Chondrocyte (in vitro differentiated cells): ENCODE results near the gene USH1G. TPM values are rescaled to one million over a fixed set of nuclear protein-coding genes. Genes with fewer than 3 reads are reported as not detected.

Experiments used
- DNase-seq: peaks from one replicate; pipeline ENCODE4 v3.0.0; 2021; ENCODE audit warnings: mixed read lengths, low spot score
- H3K27ac Mint-ChIP-seq: one replicate; pipeline ENCODE4 v1.8.0; 2021; ENCODE audit warnings: mild to moderate bottlenecking, moderate library complexity, mixed read lengths; ENCODE audit not compliant: unreplicated experiment
- H3K27me3 Mint-ChIP-seq: 2 replicates; pipeline ENCODE4 v1.8.0; 2021; ENCODE audit warnings: low read depth, mixed read lengths
- H3K36me3 Mint-ChIP-seq: 2 replicates; pipeline ENCODE4 v1.8.0; 2021; ENCODE audit warnings: low read depth, mixed read lengths
- H3K4me1 Mint-ChIP-seq: 2 replicates; pipeline ENCODE4 v1.8.0; 2021; ENCODE audit warnings: low read depth, mild to moderate bottlenecking, mixed read lengths
- H3K4me3 Mint-ChIP-seq: one replicate; pipeline ENCODE4 v1.8.0; 2021; ENCODE audit warnings: mild to moderate bottlenecking, moderate library complexity, mixed read lengths; ENCODE audit not compliant: unreplicated experiment
- H3K9me3 Mint-ChIP-seq: 2 replicates; pipeline ENCODE4 v1.8.0; 2021; ENCODE audit warnings: low read depth, mixed read lengths
- total RNA-seq: library from RNA; stranded (reverse); gene quantifications from 3 replicates; pipeline ENCODE4 v1.2.1, GENCODE V29; 2021
- TF ChIP-seq, protein P1 (sequence below): fragments of 200-600 bp; sonication (generic); IDR thresholded peaks from 2 replicates; pipeline ENCODE4 v1.5.0; 2021; ENCODE audit warnings: antibody characterized with exemption, mild to moderate bottlenecking, moderate library complexity

USH1G gene
- total RNA-seq, 1 donor from 2014 or later = not detected

DNA sequence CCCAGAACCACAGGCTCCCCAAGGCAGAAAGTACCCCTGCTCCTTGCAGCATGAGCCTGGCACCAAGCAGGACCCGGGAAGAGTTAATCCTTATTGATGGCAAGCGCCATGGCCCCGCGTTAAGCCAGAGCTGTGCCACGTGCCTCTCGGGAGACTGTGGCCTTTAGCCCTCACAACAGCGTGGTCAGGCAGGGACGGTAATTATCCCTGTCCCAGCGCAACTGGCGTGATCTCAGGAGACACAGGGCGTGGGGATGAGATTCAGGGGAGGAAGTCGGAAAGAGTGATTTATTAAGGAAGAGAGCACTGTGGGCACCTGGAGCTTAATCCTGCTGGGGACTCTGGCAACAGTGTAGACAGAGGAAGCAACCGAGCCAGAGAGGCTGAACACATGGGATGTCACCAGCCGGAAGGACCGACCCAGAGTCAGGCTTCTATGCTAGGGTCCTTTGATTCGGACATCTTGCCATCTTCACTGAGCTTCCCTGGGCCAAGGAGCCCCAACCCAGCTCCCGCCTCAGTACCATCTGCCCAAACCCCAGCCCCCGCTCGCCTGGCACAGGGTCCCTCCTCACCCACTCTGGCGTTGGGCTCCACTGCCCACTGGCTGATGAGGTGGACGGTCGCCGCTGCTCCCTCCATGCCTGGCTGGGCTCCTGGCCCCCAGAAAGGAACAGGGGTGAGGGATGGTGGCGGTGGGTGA is 29.5 kb upstream of the USH1G start:
- Mint-ChIP-seq H3K27ac (no peak overlapping the region), H3K4me1 (no peaks in the 10 kb centered on the region), H3K9me3 (no peaks in the 10 kb centered on the region), H3K36me3 (no peaks in the 10 kb centered on the region), H3K27me3 (peaks cover 15% of the 10 kb centered on the region), H3K4me3 (no peak overlapping the region)
- TF ChIP-seq, protein P1, sequence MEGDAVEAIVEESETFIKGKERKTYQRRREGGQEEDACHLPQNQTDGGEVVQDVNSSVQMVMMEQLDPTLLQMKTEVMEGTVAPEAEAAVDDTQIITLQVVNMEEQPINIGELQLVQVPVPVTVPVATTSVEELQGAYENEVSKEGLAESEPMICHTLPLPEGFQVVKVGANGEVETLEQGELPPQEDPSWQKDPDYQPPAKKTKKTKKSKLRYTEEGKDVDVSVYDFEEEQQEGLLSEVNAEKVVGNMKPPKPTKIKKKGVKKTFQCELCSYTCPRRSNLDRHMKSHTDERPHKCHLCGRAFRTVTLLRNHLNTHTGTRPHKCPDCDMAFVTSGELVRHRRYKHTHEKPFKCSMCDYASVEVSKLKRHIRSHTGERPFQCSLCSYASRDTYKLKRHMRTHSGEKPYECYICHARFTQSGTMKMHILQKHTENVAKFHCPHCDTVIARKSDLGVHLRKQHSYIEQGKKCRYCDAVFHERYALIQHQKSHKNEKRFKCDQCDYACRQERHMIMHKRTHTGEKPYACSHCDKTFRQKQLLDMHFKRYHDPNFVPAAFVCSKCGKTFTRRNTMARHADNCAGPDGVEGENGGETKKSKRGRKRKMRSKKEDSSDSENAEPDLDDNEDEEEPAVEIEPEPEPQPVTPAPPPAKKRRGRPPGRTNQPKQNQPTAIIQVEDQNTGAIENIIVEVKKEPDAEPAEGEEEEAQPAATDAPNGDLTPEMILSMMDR = no peak
- DNase-seq = no peak

GRCh38 chr17:74951680-74952421 is 28.8 kb upstream of the USH1G start:
- Mint-ChIP-seq H3K27me3 (peaks cover 16% of the 10 kb centered on the region), H3K36me3 (no peaks in the 10 kb centered on the region), H3K9me3 (no peaks in the 10 kb centered on the region), H3K27ac (no peak overlapping the region), H3K4me1 (no peaks in the 10 kb centered on the region), H3K4me3 (no peak overlapping the region)
- no peak for DNase-seq
- TF ChIP-seq, protein P1 = no peak

DNA sequence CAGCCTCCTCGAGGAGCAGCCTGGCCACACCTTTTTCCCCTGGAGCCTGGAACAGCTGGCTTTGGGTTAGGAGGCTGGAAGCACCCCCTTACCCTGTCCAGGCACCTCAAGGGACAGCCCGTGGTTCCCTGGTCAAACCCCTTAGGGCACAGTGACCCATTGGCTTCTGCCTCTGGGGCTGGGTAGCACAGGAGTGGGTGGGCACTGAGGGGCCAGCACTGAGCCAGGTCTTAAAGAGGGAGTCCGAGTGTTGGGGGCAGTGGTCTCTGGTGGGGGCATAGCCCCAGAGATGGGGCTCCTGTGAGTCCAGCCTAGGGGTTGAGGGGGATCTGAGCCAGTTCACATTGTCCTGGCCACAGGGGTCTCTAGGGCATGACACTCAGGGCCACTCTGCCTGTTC is 28.0 kb upstream of the USH1G start:
- TF ChIP-seq, protein P1 = no peak
- Mint-ChIP-seq H3K9me3 (no peaks in the 10 kb centered on the region), H3K4me3 (no peak overlapping the region), H3K27me3 (peaks cover 21% of the 10 kb centered on the region), H3K4me1 (no peaks in the 10 kb centered on the region), H3K27ac (no peak overlapping the region), H3K36me3 (no peaks in the 10 kb centered on the region)
- DNase-seq = no peak

- Mint-ChIP-seq H3K27ac (no peak overlapping the region), H3K4me3 (no peak overlapping the region), H3K36me3 (no peaks in the 10 kb centered on the region), H3K4me1 (no peaks in the 10 kb centered on the region), H3K9me3 (no peaks in the 10 kb centered on the region), H3K27me3 (peaks cover 30% of the 10 kb centered on the region)
- TF ChIP-seq, protein P1 = no peak
- no peak for DNase-seq
Measured at GRCh38 chr17:74950207-74950606, 27.2 kb upstream of the USH1G start.

DNA sequence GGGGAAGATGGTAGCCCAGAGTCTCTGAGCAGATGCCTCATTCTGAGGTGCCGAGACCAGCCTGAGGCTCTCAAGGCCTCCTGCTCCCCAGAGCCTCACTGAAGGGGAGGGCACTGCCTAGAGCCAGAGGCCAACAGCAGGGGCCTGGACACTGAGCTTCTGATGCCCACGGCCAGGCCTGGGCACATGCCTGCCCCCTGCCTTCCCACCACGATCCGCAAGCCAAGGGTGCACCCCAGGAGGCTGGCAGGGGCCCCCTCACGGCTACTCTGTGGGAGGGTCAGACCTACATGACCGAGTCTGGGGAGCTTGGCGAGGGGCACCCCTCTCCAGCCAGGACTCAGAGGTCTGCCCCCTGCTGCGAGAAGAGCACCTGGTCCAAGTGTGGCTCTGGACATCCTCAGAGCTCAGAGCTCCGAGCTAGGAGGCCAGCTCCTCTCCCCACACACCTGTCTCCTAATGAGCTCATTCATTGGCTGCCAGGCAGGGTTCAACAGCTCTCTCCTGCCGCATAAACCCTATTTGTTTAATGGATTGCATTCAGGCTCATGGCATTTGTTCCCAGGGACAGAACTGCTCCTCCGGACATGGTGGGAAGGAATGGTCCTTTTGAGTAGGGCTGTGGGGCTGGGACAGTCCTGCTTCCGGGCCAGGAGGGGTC is 26.5 kb upstream of the USH1G start:
- Mint-ChIP-seq H3K27ac (no peak overlapping the region), H3K36me3 (no peaks in the 10 kb centered on the region), H3K9me3 (no peaks in the 10 kb centered on the region), H3K4me3 (no peak overlapping the region), H3K4me1 (no peaks in the 10 kb centered on the region), H3K27me3 (peaks cover 32% of the 10 kb centered on the region)
- TF ChIP-seq, protein P1 = no peak
- no peak for DNase-seq
